ENCODE data around the gene FAM193A. TPM values are rescaled to one million over a fixed set of nuclear protein-coding genes. Genes with fewer than 3 reads are reported as not detected.
A peak's percentile ranks its signal among the peaks of the same experiment; 100 is the strongest.

The FAM193A gene
- polyA plus RNA-seq, 6 donors from 2014 or later = 1.5 to 5.9 (median 2.2) TPM

GRCh38 chr4:2743518-2744445 is 207.3 kb downstream of the FAM193A start:
- H3K9me3 Mint-ChIP-seq = no peaks in the 10 kb centered on the region
- peaks cover 5 to 8% of the 10 kb centered on the region in 2 donors for H3K36me3 Mint-ChIP-seq
- ATAC-seq (ENCODE audit: low read depth in 2 of 2) = no peak
- no peaks in the 10 kb centered on the region for H3K27me3 Mint-ChIP-seq
- no peak for DNase-seq
- H3K4me1 Mint-ChIP-seq = peaks cover 22 to 47% (median 24%) of the 10 kb centered on the region in 3 donors
- peak overlapping the region in 4 of 6 donors; percentile 78 to 97 (median 88) for H3K27ac Mint-ChIP-seq
- H3K4me3 Mint-ChIP-seq = no peak overlapping the region

- no peak for DNase-seq
- ATAC-seq (ENCODE audit: low read depth in 2 of 2) = no peak
- peak overlapping the region in 5 of 6 donors; percentile 41 to 98 (median 97) for H3K27ac Mint-ChIP-seq
- no peaks in the 10 kb centered on the region for H3K27me3 Mint-ChIP-seq
- no peaks in the 10 kb centered on the region for H3K9me3 Mint-ChIP-seq
- no peak overlapping the region for H3K4me3 Mint-ChIP-seq
- H3K4me1 Mint-ChIP-seq = peaks cover 22 to 47% (median 27%) of the 10 kb centered on the region in 3 donors
- peaks cover 5 to 8% of the 10 kb centered on the region in 2 donors for H3K36me3 Mint-ChIP-seq
Observed at GRCh38 chr4:2744576-2745270, 208.3 kb downstream of the FAM193A start.

GRCh38 chr4:2745516-2745915 is 209.1 kb downstream of the FAM193A start:
- H3K9me3 Mint-ChIP-seq = no peaks in the 10 kb centered on the region
- no peak for ATAC-seq (ENCODE audit: low read depth in 2 of 2)
- no peaks in the 10 kb centered on the region for H3K27me3 Mint-ChIP-seq
- H3K4me1 Mint-ChIP-seq = peaks cover 22 to 42% (median 25%) of the 10 kb centered on the region in 3 donors
- H3K36me3 Mint-ChIP-seq = peaks cover 5 to 8% of the 10 kb centered on the region in 2 donors
- peak overlapping the region; percentile 90 to 98 (median 96) for H3K27ac Mint-ChIP-seq
- H3K4me3 Mint-ChIP-seq = peak overlapping the region in 2 of 8 donors; percentile 20 to 60
- no peak for DNase-seq

- Mint-ChIP-seq H3K27me3 (no peaks in the 10 kb centered on the region), H3K4me3 (peak overlapping the region; percentile 42 to 84 (median 62)), H3K9me3 (no peaks in the 10 kb centered on the region), H3K27ac (peak overlapping the region; percentile 90 to 98 (median 96)), H3K4me1 (peaks cover 22 to 44% (median 28%) of the 10 kb centered on the region in 3 donors), H3K36me3 (peaks cover 5 to 8% of the 10 kb centered on the region in 2 donors)
- ATAC-seq (ENCODE audit: low read depth in 2 of 2) (peak; percentile 94 to 95), DNase-seq (peak; percentile 81)
Observed at GRCh38 chr4:2745981-2746806, 209.7 kb downstream of the FAM193A start.

- no peaks in the 10 kb centered on the region for H3K9me3 Mint-ChIP-seq
- H3K27me3 Mint-ChIP-seq = no peaks in the 10 kb centered on the region
- peak overlapping the region; percentile 90 to 98 (median 96) for H3K27ac Mint-ChIP-seq
- peak overlapping the region; percentile 42 to 84 (median 66) for H3K4me3 Mint-ChIP-seq
- DNase-seq = no peak
- H3K4me1 Mint-ChIP-seq = peaks cover 22 to 44% (median 28%) of the 10 kb centered on the region in 3 donors
- ATAC-seq (ENCODE audit: low read depth in 2 of 2) = no peak
- H3K36me3 Mint-ChIP-seq = peaks cover 5 to 8% of the 10 kb centered on the region in 2 donors
Observed at GRCh38 chr4:2746891-2747695, 210.6 kb downstream of the FAM193A start.

GRCh38 chr4:2750719-2751605 is 214.5 kb downstream of the FAM193A start:
- ATAC-seq (ENCODE audit: low read depth in 2 of 2) = no peak
- Mint-ChIP-seq H3K4me1 (peaks cover 28 to 51% (median 47%) of the 10 kb centered on the region in 3 donors), H3K9me3 (no peaks in the 10 kb centered on the region), H3K27ac (peak overlapping the region in 2 of 6 donors; percentile 20 to 39), H3K36me3 (peaks cover 5 to 8% of the 10 kb centered on the region in 2 donors), H3K4me3 (no peak overlapping the region), H3K27me3 (no peaks in the 10 kb centered on the region)
- DNase-seq = no peak

- H3K27me3 Mint-ChIP-seq = no peaks in the 10 kb centered on the region
- no peak for ATAC-seq (ENCODE audit: low read depth in 2 of 2)
- H3K9me3 Mint-ChIP-seq = no peaks in the 10 kb centered on the region
- no peaks in the 10 kb centered on the region for H3K36me3 Mint-ChIP-seq
- peaks cover 14 to 37% (median 27%) of the 10 kb centered on the region in 3 donors for H3K4me1 Mint-ChIP-seq
- H3K27ac Mint-ChIP-seq = no peak overlapping the region
- DNase-seq = no peak
- H3K4me3 Mint-ChIP-seq = peak overlapping the region in 3 of 8 donors; percentile 32 to 84 (median 41)
Observed at GRCh38 chr4:2753436-2753835, 217.0 kb downstream of the FAM193A start.

- Mint-ChIP-seq H3K4me3 (peak overlapping the region; percentile 71 to 93 (median 80)), H3K27ac (peak overlapping the region; percentile 23 to 91 (median 77)), H3K4me1 (peaks cover 11 to 34% (median 27%) of the 10 kb centered on the region in 3 donors), H3K27me3 (no peaks in the 10 kb centered on the region), H3K36me3 (no peaks in the 10 kb centered on the region), H3K9me3 (no peaks in the 10 kb centered on the region)
- DNase-seq (no peak), ATAC-seq (ENCODE audit: low read depth in 2 of 2) (no peak)
Observed at GRCh38 chr4:2754848-2755819, 218.7 kb downstream of the FAM193A start.

GRCh38 chr4:2755821-2756690 is 219.6 kb downstream of the FAM193A start, which contains the start of gene TNIP2:
Gene TNIP2 (minus strand): TSS chr4:2756336. CDS start chr4:2756289, 47 bp downstream.
- Mint-ChIP-seq H3K27me3 (no peaks in the 10 kb centered on the region), H3K9me3 (no peaks in the 10 kb centered on the region), H3K36me3 (no peaks in the 10 kb centered on the region), H3K4me1 (peaks cover 14 to 33% (median 27%) of the 10 kb centered on the region in 3 donors), H3K4me3 (peak within 1 kb of the TSS; percentile 76 to 93 (median 85)), H3K27ac (peak within 1 kb of the TSS; percentile 82 to 97 (median 86))
- DNase-seq = peak; percentile 80
- ATAC-seq (ENCODE audit: low read depth in 2 of 2) = peak; percentile 79 to 84
